ENCODE results near the gene TMEM259.

The TMEM259 gene

GRCh38 chr19:1055886-1056620 lies 35.1 kb upstream of the TMEM259 start:
- no peak for FAIRE-seq
- no peak for DNase-seq (ENCODE audit: low spot score)

- DNase-seq (ENCODE audit: low spot score) (no peak), FAIRE-seq (no peak)
Observed at GRCh38 chr19:1055028-1055425, 34.1 kb upstream of the TMEM259 start.

GRCh38 chr19:1054102-1055027 lies 33.4 kb upstream of the TMEM259 start:
- FAIRE-seq, result no peak
- DNase-seq (ENCODE audit: low spot score), result no peak

- DNase-seq (ENCODE audit: low spot score) (no peak), FAIRE-seq (no peak)
Observed at GRCh38 chr19:1053176-1054101, 32.5 kb upstream of the TMEM259 start.

- DNase-seq (ENCODE audit: low spot score) (no peak), FAIRE-seq (no peak)
Observed at GRCh38 chr19:1052349-1052975, 31.5 kb upstream of the TMEM259 start.

GRCh38 chr19:1051791-1052190 lies 30.9 kb upstream of the TMEM259 start:
- FAIRE-seq (no peak), DNase-seq (ENCODE audit: low spot score) (no peak)

- DNase-seq (ENCODE audit: low spot score) (no peak), FAIRE-seq (no peak)
Observed at GRCh38 chr19:1050989-1051788, 30.3 kb upstream of the TMEM259 start.

- DNase-seq (ENCODE audit: low spot score) (no peak), FAIRE-seq (no peak)
Observed at GRCh38 chr19:1049800-1050199, 28.9 kb upstream of the TMEM259 start.

GRCh38 chr19:1049106-1049505 lies 28.2 kb upstream of the TMEM259 start:
- DNase-seq (ENCODE audit: low spot score) (no peak), FAIRE-seq (no peak)

- FAIRE-seq (no peak), DNase-seq (ENCODE audit: low spot score) (no peak)
Observed at GRCh38 chr19:1047696-1048147, 26.8 kb upstream of the TMEM259 start.

GRCh38 chr19:1046836-1047695 lies 26.1 kb upstream of the TMEM259 start:
- DNase-seq (ENCODE audit: low spot score), result no peak
- no peak for FAIRE-seq

- DNase-seq (ENCODE audit: low spot score), result no peak
- FAIRE-seq, result no peak
Observed at GRCh38 chr19:1046117-1046626, 25.2 kb upstream of the TMEM259 start.

- FAIRE-seq (no peak), DNase-seq (ENCODE audit: low spot score) (no peak)
Observed at GRCh38 chr19:1045247-1045603, 24.3 kb upstream of the TMEM259 start.

- DNase-seq (ENCODE audit: low spot score) (no peak), FAIRE-seq (no peak)
Observed at GRCh38 chr19:1042689-1043511, 22.0 kb upstream of the TMEM259 start.

GRCh38 chr19:1041835-1042685 lies 21.1 kb upstream of the TMEM259 start:
- FAIRE-seq, result no peak
- no peak for DNase-seq (ENCODE audit: low spot score)

- DNase-seq (ENCODE audit: low spot score), result no peak
- FAIRE-seq, result no peak
Observed at GRCh38 chr19:1041272-1041834, 20.4 kb upstream of the TMEM259 start.
